ENCODE measurements around the gene FBXW11.

The FBXW11 gene

DNA sequence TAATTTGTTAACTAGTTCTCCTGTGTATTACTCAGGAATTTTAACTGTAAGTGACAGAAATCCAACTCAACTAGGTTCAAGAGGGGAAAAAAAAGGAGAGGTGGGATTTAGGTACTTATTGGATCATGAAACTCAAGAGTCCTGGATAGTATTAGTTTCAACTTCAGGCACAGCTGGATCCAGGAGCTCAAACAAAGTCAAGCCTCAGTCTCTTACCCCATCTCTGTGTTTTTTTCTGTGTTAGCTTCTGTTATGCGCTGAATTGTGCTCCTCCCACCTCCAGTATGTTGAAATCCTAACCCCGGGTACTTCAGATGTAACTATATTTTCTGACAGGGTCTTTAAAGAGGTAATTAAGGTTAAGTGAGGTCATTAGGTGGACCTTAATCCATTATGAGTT, 167.3 kb downstream of the FBXW11 start:
- no peak for DNase-seq

DNA sequence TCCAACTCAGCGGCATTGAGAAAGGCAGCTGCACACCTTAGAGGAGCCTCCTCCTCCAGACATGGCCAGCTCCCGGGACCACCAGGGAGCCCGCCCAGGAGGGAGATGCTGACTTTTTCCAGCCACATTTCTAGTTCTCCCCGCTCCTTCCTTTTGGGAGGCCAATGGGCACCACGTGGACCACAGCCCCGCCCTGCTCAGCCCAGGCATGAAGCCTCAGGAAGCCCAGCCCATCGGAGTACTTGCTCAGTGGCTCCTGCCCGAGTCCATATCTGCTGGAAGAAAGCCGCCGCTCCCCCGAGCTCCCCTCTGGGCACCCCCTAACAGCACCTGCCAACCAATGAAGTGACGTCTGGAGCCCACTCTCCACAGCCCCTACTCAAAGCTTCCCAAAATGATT, 168.4 kb downstream of the FBXW11 start:
- DNase-seq, result no peak

DNA sequence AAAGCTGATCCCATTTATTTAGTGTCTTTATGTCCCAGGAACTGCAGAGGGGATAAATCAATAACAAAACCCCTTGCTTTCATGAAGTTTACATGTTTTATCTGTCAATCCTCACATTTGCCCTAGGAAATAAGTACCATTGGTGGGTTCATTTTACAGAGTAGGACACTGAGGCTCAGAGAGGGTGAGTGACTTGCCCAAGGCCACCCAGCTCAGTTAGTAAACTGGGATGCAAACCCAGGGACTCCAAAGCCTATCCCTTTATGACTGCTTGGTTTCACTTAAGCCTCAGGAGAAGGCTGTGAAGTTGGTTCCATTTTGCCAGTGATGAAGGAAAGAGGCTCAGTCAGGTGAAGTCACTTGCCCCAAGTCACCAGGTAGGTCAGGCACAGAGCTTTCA, 168.9 kb downstream of the FBXW11 start:
- DNase-seq, result no peak

DNA sequence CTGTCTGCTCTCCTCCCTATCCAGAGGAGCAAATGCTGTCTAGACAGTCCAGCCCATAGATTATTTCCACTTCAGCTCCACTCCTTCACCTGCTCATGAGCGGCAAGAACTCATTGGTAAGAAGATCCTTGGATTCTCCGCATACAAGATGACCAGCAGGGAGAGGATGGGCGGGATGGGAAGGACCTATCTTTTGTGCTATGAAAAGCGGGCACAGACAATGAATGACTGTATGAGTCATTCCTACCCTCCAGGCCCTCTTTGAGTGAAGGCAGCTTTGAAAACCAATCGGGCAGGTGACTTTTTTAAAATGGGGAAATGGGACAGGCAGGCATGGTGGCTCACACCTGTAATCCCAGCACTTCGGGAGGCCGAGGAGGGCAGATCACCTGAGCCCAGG, 171.4 kb downstream of the FBXW11 start:
- no peak for DNase-seq

DNA sequence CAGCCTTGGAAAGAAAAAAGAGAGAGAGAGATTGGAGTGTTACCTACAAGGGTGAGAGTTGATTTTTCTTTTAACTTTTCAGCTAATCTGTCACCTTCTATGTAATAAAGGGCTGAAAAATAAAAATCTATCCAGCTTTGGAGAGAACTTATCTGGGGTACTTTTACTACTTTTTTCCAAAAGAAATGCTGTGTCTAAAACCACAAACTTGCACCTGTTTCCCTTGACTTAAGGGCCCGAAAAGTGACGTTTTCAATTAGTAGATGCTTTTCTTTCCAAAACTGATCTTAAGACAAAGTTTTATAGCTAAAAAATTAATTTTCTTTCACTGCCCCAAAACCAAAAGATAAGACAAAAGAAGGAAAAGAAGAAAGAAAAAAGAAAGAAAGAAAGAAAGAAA, 172.0 kb downstream of the FBXW11 start:
- no peak for DNase-seq

DNA sequence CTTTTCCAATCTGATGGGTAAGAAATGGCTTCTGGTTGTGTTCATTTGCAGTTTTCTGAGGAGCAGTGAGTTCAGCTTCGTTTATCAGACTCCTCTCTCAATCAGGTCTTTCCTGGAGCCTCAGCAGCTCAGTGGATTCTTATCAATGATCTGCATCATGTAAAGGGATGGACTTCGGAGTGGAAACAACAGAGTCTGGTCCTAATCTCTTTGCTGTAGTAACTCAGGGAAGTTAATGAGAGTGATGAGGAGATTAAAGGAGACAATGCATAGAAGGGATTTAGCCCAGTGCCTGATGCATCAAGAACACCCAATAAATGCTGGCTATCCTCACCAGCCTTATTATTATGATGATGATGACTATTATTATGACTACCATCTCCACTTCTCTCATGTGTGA, 173.7 kb downstream of the FBXW11 start:
- DNase-seq, result no peak

DNA sequence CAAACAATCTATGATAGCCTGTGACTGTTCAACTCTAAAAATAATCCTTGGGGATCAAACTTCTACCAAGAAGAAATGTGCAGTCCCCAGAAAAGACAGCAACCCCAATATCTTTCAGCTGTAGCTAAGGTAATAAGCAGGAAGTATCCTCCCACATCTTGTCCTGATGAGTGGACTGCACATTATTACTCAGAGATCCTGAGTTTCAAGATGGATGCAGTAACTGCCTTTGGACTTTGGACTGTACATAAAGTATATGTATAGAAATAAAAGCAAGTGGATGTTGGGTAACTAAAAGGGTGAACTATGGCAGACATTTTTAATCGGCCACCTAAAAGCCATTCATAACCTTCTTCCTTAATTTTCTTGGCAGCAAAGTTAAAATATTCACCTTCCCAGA, 175.8 kb downstream of the FBXW11 start:
- no peak for DNase-seq

DNA sequence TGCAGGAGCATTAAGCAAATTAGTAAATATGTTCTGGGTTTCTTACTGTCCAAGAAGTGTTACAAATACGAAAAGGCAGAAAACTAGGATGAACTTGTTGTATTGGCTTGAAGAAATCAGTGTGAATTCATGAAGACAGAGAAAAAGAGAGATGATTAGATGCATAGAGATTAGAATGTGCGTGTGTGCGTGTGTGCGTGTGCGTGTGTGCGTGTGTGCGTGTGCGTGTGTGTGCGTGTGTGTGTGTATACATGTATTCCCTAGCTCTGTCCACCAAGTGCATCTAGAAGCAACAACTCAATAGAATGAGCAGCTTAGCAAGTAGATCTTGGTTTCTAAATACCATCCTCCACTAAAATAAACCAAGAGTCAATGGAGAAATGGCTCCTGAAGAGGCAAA, 179.3 kb downstream of the FBXW11 start:
- DNase-seq, result no peak

DNA sequence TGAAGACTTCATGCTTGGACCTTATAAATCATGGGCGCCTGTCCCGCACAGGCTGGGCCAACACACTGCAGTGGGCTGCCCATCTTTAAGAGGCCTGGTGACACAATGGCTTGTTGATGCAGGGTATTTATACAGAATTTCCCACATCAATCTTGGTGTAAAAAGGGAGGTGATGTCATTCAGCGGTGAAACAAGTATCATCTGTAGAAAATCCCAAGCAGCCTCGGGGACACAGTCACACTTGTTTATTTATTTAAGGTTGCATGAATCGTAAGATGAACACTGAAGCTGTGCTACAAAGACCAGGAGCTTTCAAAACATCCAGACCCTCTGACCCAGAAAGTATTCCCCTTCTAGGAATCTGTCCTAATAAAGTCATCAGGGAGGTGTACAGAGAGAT, 180.3 kb downstream of the FBXW11 start:
- DNase-seq, result no peak

DNA sequence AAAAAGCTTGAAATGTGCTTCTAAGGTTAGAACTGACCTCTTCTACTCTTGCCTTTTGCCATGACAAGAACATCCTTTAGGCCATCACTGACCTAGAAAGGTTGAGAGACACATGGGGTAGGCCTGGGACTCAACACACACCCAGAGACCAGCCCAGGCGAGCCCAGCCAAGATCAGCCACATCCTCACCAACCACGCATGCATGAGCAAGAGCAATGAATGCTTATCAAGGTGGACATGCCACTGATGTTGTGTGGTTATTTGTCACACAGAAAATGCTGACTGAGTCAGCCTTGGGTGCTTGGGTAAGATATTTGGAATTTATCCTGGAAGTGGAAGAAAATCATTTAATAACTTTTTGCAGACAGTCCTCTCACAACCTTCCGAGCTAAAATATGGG, 181.4 kb downstream of the FBXW11 start:
- DNase-seq, result no peak

DNA sequence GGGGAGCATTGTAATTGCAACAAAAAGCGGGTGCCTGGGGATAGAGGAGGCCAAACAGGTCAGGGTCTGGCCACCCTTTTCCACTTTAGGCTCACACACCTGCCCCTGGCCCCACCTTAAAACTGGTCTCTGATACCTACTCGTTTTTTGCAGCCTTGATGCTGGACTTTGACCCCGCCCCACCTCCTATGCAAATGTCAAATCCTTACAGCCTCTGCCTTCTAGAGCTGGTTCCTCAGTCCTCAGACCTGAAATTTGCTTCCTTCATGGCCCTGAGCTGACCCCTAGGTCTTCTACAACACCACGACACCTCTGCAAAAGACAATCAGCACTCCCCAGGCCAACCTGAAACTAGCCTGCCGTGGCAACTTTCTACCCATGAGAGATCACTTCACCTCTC, 183.2 kb downstream of the FBXW11 start:
- DNase-seq, result no peak

DNA sequence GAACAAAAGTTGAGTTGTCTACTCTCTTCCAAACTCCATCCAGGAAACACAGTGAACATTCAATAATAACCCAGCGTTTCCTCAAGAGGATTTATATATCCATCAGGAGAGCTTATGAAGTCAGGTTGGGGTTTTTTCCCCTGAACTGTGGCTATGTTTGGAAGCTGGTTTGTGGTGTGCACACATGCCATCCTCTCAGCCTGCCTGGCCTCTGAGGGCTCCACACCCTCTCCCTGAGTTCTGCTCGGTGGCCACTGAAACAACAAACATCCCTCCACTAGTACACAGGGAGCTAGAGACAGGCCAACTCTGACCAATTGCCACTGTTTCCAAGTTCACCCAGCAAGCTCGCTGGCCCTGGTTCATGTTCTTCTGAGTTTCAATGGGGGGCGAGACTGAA, 185.2 kb downstream of the FBXW11 start:
- no peak for DNase-seq

DNA sequence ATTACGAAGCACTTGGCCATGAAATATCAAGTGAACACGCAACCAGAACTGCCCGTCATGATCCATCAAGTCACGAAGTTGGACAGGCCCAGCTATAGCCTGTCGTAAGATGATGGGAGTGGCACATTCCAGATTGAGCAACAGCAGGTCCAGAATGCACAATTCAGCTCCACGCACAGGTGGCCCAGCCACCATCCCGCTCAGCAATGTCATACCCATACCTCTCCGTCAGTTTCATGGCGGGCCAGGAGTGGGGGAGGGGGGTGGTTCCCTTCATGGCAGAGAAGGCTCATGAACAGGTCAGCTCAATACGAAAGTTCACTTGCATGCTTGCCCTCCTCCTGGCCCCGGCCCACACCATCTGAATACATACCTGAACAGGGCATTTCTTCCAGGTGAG, 185.9 kb downstream of the FBXW11 start:
- DNase-seq, result no peak

DNA sequence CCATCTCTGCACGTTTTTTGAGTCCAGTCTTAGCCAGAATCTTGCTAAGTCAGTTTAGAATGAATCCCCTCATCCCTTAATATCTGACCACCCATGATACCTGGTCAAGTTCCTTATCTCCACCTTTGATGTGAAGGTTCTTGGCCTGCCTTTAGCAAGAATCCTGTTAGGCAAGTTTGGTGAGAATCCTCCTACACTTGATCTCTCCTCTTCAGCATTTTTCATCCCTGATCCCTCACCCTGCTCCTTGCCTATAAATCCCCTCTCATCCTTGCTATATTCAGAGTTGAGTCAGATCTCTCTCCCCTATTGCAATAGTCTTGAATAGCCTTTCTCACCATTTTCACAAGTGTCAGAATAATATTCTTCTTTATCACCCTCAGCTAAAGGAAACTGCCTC, 189.8 kb downstream of the FBXW11 start:
- DNase-seq, result no peak

DNA sequence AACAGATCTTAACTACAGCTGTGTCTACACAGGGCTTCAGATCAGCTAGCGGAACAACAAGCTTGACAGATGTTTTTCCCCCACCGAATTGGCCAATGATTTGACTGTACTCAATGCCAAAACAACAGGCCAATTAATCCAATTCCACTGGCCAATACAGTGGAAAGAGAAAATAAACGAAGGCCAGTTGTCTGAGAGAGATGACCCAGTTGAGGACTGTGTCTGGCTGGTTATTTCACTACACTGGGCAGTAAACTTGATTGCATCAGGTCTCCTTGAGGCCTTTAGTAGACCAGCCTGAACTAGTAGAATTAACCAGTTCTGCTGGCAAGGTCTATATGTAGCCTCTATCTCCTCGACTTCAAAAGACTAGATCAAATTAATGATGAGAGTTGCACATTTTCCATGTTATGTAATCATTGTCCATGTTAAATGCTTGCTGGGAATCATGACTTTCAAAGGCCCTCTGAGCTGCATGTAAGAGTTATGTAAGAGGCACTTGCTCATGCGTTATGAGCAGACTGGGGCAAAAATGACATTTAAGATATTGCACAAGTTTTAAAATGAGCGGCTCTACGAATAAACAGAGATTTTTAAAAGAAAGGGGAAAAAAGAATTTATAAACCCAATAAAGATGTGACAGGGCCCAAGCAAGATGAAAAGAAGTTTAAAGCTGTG, 192.5 kb downstream of the FBXW11 start:
- DNase-seq, result no peak

DNA sequence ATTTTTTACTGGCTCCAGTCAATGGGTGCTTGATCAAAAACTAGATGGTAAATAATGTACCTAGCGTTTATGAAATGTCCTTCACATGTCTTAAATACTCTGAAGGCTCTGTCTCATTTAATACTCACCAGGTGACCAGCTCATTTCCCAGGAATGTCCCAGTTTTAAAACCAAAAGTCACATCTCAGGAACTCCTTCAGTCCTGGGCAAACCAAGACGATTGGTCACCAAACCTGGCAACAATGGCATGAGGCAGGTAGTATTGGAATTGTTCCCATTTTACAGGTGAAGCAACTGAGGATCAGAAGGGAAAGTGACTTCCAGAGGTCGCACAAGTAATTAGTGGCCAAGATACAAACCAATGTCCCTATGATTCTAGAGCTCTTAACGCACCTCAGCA, 193.2 kb downstream of the FBXW11 start:
- no peak for DNase-seq
